ENCODE measurements around the gene MRFAP1L1.

MRFAP1L1 gene

DNA sequence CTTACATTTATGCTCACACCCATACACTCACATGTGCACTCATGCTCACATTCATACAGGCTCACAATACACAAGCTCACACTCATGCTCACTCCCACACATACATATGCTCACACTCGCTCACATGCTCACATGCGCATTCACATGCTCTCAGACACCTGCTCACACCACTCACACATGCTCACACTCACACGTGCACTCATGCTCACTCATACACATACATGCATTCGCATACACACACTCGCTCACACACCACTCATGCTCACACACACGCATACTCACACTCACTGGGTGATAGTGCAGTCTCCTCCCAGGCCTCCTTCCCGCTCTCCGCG lies 44.4 kb downstream of the MRFAP1L1 start:
- TF ChIP-seq SPI1 (IDR thresholded peaks at IDR 0.05; ENCODE audit: borderline replicate concordance, low read depth) (no peak), POLR2AphosphoS5 (IDR thresholded peaks at IDR 0.05; ENCODE audit: low read depth) (no peak), GABPA (IDR thresholded peaks at IDR 0.05; ENCODE audit: low read depth) (no peak)
- TF ChIP-seq, protein P1, sequence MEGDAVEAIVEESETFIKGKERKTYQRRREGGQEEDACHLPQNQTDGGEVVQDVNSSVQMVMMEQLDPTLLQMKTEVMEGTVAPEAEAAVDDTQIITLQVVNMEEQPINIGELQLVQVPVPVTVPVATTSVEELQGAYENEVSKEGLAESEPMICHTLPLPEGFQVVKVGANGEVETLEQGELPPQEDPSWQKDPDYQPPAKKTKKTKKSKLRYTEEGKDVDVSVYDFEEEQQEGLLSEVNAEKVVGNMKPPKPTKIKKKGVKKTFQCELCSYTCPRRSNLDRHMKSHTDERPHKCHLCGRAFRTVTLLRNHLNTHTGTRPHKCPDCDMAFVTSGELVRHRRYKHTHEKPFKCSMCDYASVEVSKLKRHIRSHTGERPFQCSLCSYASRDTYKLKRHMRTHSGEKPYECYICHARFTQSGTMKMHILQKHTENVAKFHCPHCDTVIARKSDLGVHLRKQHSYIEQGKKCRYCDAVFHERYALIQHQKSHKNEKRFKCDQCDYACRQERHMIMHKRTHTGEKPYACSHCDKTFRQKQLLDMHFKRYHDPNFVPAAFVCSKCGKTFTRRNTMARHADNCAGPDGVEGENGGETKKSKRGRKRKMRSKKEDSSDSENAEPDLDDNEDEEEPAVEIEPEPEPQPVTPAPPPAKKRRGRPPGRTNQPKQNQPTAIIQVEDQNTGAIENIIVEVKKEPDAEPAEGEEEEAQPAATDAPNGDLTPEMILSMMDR (IDR thresholded peaks at IDR 0.05; ENCODE audit: insufficient read depth, low read length), result no peak
- TF ChIP-seq, protein P2, sequence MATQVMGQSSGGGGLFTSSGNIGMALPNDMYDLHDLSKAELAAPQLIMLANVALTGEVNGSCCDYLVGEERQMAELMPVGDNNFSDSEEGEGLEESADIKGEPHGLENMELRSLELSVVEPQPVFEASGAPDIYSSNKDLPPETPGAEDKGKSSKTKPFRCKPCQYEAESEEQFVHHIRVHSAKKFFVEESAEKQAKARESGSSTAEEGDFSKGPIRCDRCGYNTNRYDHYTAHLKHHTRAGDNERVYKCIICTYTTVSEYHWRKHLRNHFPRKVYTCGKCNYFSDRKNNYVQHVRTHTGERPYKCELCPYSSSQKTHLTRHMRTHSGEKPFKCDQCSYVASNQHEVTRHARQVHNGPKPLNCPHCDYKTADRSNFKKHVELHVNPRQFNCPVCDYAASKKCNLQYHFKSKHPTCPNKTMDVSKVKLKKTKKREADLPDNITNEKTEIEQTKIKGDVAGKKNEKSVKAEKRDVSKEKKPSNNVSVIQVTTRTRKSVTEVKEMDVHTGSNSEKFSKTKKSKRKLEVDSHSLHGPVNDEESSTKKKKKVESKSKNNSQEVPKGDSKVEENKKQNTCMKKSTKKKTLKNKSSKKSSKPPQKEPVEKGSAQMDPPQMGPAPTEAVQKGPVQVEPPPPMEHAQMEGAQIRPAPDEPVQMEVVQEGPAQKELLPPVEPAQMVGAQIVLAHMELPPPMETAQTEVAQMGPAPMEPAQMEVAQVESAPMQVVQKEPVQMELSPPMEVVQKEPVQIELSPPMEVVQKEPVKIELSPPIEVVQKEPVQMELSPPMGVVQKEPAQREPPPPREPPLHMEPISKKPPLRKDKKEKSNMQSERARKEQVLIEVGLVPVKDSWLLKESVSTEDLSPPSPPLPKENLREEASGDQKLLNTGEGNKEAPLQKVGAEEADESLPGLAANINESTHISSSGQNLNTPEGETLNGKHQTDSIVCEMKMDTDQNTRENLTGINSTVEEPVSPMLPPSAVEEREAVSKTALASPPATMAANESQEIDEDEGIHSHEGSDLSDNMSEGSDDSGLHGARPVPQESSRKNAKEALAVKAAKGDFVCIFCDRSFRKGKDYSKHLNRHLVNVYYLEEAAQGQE (IDR thresholded peaks at IDR 0.05; ENCODE audit: insufficient replicate concordance, low read depth), result no peak
- Histone ChIP-seq H3K4me3 (replicated peaks; ENCODE audit: insufficient read depth, low read length) (no peak overlapping the region), H3K27ac (replicated peaks) (no peak overlapping the region), H3K27me3 (ENCODE audit: insufficient read depth, poor library complexity, severe bottlenecking) (no peaks in the 10 kb centered on the region)
- no peak for DNase-seq (ENCODE audit: low read depth in 1 of 2, low spot score in 1 of 2)

DNA sequence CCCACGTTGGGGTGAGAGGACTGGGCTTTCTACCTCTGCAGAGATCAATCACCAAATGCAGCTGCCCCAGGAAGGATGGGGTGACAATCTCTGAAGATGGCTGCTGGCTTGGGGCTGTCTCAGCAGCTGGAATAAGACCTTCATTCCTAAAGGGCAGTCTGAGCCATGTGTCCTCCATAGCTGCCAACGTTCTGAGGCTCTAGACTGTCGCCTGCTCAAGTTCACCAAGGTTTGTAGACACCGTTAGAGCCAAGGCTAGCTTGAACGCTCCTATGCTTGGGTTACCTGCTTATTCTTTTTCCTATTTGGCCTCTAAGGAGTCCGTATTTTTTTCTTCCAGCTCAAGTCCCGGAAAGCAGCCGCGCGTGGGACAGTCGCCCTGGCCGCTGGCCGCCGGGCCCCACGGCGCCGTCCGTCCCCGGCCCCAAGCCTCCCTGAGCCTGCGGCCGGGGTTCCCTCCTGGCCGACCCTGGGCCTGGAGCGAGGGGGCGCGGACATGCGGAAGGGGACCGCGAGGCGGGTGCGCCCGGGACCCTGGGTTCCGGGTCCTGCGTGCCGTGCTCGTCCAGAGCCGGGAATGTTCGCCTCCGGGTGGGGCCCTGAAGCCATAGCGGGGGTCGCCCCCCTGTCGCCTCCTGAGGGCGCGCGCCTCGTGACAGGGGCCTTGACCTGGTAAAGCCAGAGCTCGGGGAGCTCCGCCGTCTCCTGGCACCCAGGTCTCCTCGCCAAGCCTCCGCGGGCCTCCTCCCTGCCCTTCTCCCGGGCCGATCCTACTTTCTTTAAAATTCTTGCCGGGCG lies 45.9 kb downstream of the MRFAP1L1 start:
- Histone ChIP-seq H3K4me3 (replicated peaks; ENCODE audit: insufficient read depth, low read length) (no peak overlapping the region), H3K27me3 (ENCODE audit: insufficient read depth, poor library complexity, severe bottlenecking) (no peaks in the 10 kb centered on the region), H3K27ac (replicated peaks) (no peak overlapping the region)
- no peak for DNase-seq (ENCODE audit: low read depth in 1 of 2, low spot score in 1 of 2)
- TF ChIP-seq SPI1 (IDR thresholded peaks at IDR 0.05; ENCODE audit: borderline replicate concordance, low read depth) (no peak), GABPA (IDR thresholded peaks at IDR 0.05; ENCODE audit: low read depth) (no peak)
- TF ChIP-seq, protein P1 (IDR thresholded peaks at IDR 0.05; ENCODE audit: insufficient read depth, low read length), result no peak

DNA sequence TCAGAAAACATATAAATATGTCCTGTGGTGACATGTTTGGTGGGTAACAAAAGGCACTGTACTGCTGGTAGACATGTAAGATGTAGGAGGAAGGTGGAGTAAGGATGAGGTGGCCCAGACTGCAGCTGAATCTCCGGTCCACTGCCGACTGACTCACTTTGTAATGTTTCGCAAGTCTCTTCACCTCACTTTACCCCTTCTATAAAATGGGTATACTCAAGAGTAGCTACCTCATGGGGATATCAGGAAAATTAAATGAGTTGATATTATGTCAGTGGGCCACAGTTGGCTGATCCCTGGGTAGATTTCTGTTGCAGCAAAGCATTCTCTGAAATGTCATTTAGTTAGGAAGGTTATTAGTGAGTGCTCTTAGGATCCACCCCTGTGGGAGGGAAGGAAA lies 47.1 kb downstream of the MRFAP1L1 start:
- Histone ChIP-seq H3K27me3 (ENCODE audit: insufficient read depth, poor library complexity, severe bottlenecking) (no peaks in the 10 kb centered on the region), H3K4me3 (replicated peaks; ENCODE audit: insufficient read depth, low read length) (no peak overlapping the region), H3K27ac (replicated peaks) (no peak overlapping the region)
- TF ChIP-seq, protein P1 (IDR thresholded peaks at IDR 0.05; ENCODE audit: insufficient read depth, low read length), result no peak
- TF ChIP-seq GABPA (IDR thresholded peaks at IDR 0.05; ENCODE audit: low read depth) (no peak), POLR2AphosphoS5 (IDR thresholded peaks at IDR 0.05; ENCODE audit: low read depth) (no peak), SPI1 (IDR thresholded peaks at IDR 0.05; ENCODE audit: borderline replicate concordance, low read depth) (no peak)
- TF ChIP-seq, protein P2 (IDR thresholded peaks at IDR 0.05; ENCODE audit: insufficient replicate concordance, low read depth), result no peak
- no peak for DNase-seq (ENCODE audit: low read depth in 1 of 2, low spot score in 1 of 2)

DNA sequence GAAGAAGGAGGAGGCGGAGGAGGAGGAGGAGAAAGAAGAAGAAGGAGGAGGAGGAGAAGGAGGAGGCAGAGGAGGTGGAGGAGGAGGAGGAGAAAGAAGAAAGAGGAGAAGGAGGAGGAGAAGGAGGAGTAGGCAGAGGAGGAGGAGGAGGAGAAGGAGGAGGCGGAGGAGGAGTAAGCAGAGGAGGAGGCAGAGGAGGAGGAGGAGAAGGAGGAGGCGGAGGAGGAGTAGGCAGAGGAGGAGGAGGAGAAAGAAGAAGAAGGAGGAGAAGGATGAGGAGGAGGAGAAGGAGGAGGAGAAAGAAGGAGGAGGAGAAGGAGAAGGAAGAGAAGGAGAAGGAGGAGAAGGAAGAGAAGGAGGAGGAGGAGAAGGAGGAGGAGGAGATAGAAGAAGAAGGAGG lies 49.2 kb downstream of the MRFAP1L1 start:
- Histone ChIP-seq H3K4me3 (replicated peaks; ENCODE audit: insufficient read depth, low read length) (no peak overlapping the region), H3K27me3 (ENCODE audit: insufficient read depth, poor library complexity, severe bottlenecking) (no peaks in the 10 kb centered on the region), H3K27ac (replicated peaks) (no peak overlapping the region)
- no peak for TF ChIP-seq SPI1 (IDR thresholded peaks at IDR 0.05; ENCODE audit: borderline replicate concordance, low read depth)
- TF ChIP-seq POLR2AphosphoS5 (IDR thresholded peaks at IDR 0.05; ENCODE audit: low read depth), result no peak
- no peak for TF ChIP-seq GABPA (IDR thresholded peaks at IDR 0.05; ENCODE audit: low read depth)
- TF ChIP-seq, protein P2 (IDR thresholded peaks at IDR 0.05; ENCODE audit: insufficient replicate concordance, low read depth), result no peak
- TF ChIP-seq, protein P1 (IDR thresholded peaks at IDR 0.05; ENCODE audit: insufficient read depth, low read length), result no peak
- DNase-seq (ENCODE audit: low read depth in 1 of 2, low spot score in 1 of 2), result no peak
